ENCODE measurements around the gene RASAL3.

DNA sequence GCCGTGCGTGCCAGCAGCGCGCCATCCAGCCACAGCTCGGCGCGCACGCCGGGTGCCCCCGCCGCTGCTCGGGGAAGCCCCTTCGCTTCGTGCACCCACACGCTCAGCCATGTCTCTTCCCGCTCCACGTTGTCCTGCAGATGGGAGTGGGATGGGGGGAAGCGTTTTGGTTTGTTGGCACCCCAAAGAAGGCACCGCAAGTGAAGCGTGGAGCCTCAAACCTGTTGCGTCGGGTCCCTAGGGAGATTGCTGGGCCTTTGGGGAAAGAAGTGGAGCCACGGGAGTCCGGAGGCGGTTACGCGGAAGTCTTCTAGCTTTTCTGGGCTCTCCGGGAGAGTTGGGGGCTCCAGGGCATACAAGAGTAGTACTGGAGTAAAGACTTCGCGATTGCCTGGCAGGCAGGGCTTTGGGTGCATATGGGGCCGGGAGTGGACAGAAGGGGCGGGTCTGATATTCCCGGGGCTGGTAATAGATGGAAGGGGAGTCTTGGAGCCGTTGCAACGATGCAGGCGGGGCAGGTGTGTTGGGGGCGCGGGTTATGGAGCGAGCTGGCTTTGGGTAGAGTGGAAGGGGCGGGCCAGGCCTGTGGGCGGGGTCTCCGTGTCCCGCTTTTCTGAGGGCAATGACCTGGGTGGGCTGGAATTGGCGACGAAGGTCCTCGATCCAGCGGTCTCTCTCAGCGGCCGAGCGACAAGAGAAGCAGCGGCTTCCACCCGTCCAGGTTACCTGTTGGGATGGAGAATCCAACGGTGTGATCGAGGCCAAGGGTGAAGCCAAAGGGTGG, 6.5 kb downstream of the RASAL3 start:
- TF ChIP-seq, protein P1, sequence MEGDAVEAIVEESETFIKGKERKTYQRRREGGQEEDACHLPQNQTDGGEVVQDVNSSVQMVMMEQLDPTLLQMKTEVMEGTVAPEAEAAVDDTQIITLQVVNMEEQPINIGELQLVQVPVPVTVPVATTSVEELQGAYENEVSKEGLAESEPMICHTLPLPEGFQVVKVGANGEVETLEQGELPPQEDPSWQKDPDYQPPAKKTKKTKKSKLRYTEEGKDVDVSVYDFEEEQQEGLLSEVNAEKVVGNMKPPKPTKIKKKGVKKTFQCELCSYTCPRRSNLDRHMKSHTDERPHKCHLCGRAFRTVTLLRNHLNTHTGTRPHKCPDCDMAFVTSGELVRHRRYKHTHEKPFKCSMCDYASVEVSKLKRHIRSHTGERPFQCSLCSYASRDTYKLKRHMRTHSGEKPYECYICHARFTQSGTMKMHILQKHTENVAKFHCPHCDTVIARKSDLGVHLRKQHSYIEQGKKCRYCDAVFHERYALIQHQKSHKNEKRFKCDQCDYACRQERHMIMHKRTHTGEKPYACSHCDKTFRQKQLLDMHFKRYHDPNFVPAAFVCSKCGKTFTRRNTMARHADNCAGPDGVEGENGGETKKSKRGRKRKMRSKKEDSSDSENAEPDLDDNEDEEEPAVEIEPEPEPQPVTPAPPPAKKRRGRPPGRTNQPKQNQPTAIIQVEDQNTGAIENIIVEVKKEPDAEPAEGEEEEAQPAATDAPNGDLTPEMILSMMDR (IDR thresholded peaks at IDR 0.05), result no peak
- TF ChIP-seq POLR2A (IDR thresholded peaks at IDR 0.05), result no peak
